HG03432 (cell line): Measurements from ENCODE around the gene LRIG1.

Experiments used
- ATAC-seq: cut with Tn5 transposase; IDR thresholded peaks from one replicate; pipeline ENCODE4 v1.9.1; 2021; ENCODE audit warnings: mild to moderate bottlenecking, moderate library complexity; ENCODE audit not compliant: unreplicated experiment

Gene LRIG1

GRCh38 chr3:66405701-66406091 lies 95.1 kb downstream of the LRIG1 start:
- no peak for ATAC-seq

- no peak for ATAC-seq
These were observed 95.7 kb downstream of the LRIG1 start for GRCh38 chr3:66404903-66405700.

- no peak for ATAC-seq
These were observed 96.6 kb downstream of the LRIG1 start for GRCh38 chr3:66404197-66404596.

- no peak for ATAC-seq
These were observed 97.4 kb downstream of the LRIG1 start for GRCh38 chr3:66403323-66403990.

- ATAC-seq = no peak
These were observed 98.1 kb downstream of the LRIG1 start for GRCh38 chr3:66402596-66403290.

- no peak for ATAC-seq
These were observed 98.9 kb downstream of the LRIG1 start for GRCh38 chr3:66401675-66402491.

GRCh38 chr3:66401157-66401550 lies 99.7 kb downstream of the LRIG1 start:
- no peak for ATAC-seq

- no peak for ATAC-seq
These were observed 100.2 kb downstream of the LRIG1 start for GRCh38 chr3:66400411-66401156.

- no peak for ATAC-seq
These were observed 101.1 kb downstream of the LRIG1 start for GRCh38 chr3:66399529-66400232.

- no peak for ATAC-seq
These were observed 102.4 kb downstream of the LRIG1 start for GRCh38 chr3:66398228-66399025.

- no peak for ATAC-seq
These were observed 103.1 kb downstream of the LRIG1 start for GRCh38 chr3:66397745-66398144.

- no peak for ATAC-seq
These were observed 103.9 kb downstream of the LRIG1 start for GRCh38 chr3:66396888-66397287.

- no peak for ATAC-seq
These were observed 104.6 kb downstream of the LRIG1 start for GRCh38 chr3:66396161-66396760.

GRCh38 chr3:66395635-66396034 lies 105.2 kb downstream of the LRIG1 start:
- ATAC-seq = no peak

- ATAC-seq = no peak
These were observed 106.0 kb downstream of the LRIG1 start for GRCh38 chr3:66394753-66395249.

- ATAC-seq = peak; percentile 89
These were observed 106.6 kb downstream of the LRIG1 start for GRCh38 chr3:66394019-66394752.

- ATAC-seq = peak; percentile 21
These were observed 107.4 kb downstream of the LRIG1 start for GRCh38 chr3:66393333-66394005.
